Glutamatergic neuron (in vitro differentiated cells): ENCODE measurements around the gene SUMF1. TPM values are rescaled to one million over a fixed set of nuclear protein-coding genes. Genes with fewer than 3 reads are reported as not detected.

Experiments used
- DNase-seq: peaks from one replicate; pipeline ENCODE4 v3.0.0; 2022
- H3K27ac Mint-ChIP-seq: one replicate; pipeline ENCODE4 v1.8.0; 2020; ENCODE audit warnings: mild to moderate bottlenecking, mixed read lengths, inconsistent platforms; ENCODE audit not compliant: unreplicated experiment
- H3K27me3 Mint-ChIP-seq: one replicate; pipeline ENCODE4 v1.8.0; 2020; ENCODE audit warnings: mild to moderate bottlenecking, moderate library complexity, mixed read lengths, inconsistent platforms; ENCODE audit not compliant: unreplicated experiment
- H3K36me3 Mint-ChIP-seq: one replicate; pipeline ENCODE4 v1.8.0; 2020; ENCODE audit warnings: mild to moderate bottlenecking, mixed read lengths, inconsistent platforms; ENCODE audit not compliant: unreplicated experiment
- H3K4me1 Mint-ChIP-seq: one replicate; pipeline ENCODE4 v1.8.0; 2020; ENCODE audit warnings: mild to moderate bottlenecking, low read depth, mixed read lengths, inconsistent platforms; ENCODE audit not compliant: unreplicated experiment
- H3K4me3 Mint-ChIP-seq: one replicate; pipeline ENCODE4 v1.8.0; 2020; ENCODE audit warnings: mild to moderate bottlenecking, mixed read lengths, inconsistent platforms; ENCODE audit not compliant: unreplicated experiment
- H3K9me3 Mint-ChIP-seq: one replicate; pipeline ENCODE4 v1.8.0; 2020; ENCODE audit warnings: mild to moderate bottlenecking, moderate library complexity, mixed read lengths, inconsistent platforms; ENCODE audit not compliant: unreplicated experiment
- total RNA-seq: library from RNA; stranded (reverse); fragmentation: NEBNext Ultra II Directional; extraction: Animal tissue kit (Norgen Biotek cat#: 25700); gene quantifications from one replicate; pipeline ENCODE4 v1.2.1, GENCODE V29; 2021; ENCODE audit not compliant: unreplicated experiment
- TF ChIP-seq, protein P1 (sequence below): fragments of 200-600 bp; sonication (generic); IDR thresholded peaks from one replicate; pipeline ENCODE4 v1.5.0; 2021; ENCODE audit not compliant: partially characterized antibody, unreplicated experiment

The SUMF1 gene
- total RNA-seq, 1 donor from 2014 or later, result 7.2 TPM

DNA sequence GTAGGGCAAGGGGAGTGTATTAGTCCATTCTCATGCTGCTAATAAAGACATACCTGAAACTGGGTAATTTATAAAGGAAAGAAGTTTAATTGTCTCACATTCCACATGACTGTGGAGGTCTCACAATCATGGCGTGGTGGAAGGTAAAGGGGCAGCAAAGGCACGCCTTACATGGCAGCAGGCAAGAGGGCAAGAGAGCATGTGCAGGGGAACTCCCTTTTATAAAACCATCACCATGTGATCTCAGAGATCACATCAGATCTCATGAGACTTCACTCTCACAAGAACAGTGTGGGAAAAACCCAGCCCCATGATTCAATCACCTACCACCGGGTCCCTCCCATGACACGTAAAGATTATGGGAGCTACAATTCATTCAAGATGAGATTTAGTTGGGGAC is 41.4 kb downstream of the SUMF1 start:
- peaks cover 5% of the 10 kb centered on the region for H3K36me3 Mint-ChIP-seq
- no peak overlapping the region for H3K4me3 Mint-ChIP-seq
- no peak for DNase-seq
- peaks cover 3% of the 10 kb centered on the region for H3K27me3 Mint-ChIP-seq
- H3K9me3 Mint-ChIP-seq, result no peaks in the 10 kb centered on the region
- TF ChIP-seq, protein P1, sequence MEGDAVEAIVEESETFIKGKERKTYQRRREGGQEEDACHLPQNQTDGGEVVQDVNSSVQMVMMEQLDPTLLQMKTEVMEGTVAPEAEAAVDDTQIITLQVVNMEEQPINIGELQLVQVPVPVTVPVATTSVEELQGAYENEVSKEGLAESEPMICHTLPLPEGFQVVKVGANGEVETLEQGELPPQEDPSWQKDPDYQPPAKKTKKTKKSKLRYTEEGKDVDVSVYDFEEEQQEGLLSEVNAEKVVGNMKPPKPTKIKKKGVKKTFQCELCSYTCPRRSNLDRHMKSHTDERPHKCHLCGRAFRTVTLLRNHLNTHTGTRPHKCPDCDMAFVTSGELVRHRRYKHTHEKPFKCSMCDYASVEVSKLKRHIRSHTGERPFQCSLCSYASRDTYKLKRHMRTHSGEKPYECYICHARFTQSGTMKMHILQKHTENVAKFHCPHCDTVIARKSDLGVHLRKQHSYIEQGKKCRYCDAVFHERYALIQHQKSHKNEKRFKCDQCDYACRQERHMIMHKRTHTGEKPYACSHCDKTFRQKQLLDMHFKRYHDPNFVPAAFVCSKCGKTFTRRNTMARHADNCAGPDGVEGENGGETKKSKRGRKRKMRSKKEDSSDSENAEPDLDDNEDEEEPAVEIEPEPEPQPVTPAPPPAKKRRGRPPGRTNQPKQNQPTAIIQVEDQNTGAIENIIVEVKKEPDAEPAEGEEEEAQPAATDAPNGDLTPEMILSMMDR, result no peak
- peaks cover 11% of the 10 kb centered on the region for H3K4me1 Mint-ChIP-seq
- no peak overlapping the region for H3K27ac Mint-ChIP-seq

DNA sequence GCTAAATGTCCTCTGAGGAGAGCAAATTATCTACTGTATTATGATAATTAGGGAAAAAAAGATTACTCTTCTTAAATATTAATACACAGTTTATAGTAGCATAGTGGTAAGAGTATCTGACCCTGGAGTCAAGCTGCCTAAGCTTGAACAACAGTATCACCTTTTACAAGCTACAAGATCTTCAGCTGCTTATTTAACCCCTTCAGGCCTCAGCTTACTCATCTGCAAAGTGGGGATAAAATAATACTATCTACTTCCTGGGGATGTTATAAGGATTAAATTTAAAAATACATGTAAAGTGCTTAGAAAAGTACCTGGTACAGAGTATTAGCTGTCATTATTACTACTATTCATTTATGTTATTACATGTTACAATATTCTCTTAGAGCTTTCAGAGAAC is 42.0 kb downstream of the SUMF1 start:
- no peak for DNase-seq
- no peaks in the 10 kb centered on the region for H3K36me3 Mint-ChIP-seq
- H3K4me3 Mint-ChIP-seq, result no peak overlapping the region
- peaks cover 11% of the 10 kb centered on the region for H3K4me1 Mint-ChIP-seq
- peaks cover 3% of the 10 kb centered on the region for H3K27me3 Mint-ChIP-seq
- TF ChIP-seq, protein P1, result no peak
- no peak overlapping the region for H3K27ac Mint-ChIP-seq
- H3K9me3 Mint-ChIP-seq, result no peaks in the 10 kb centered on the region

DNA sequence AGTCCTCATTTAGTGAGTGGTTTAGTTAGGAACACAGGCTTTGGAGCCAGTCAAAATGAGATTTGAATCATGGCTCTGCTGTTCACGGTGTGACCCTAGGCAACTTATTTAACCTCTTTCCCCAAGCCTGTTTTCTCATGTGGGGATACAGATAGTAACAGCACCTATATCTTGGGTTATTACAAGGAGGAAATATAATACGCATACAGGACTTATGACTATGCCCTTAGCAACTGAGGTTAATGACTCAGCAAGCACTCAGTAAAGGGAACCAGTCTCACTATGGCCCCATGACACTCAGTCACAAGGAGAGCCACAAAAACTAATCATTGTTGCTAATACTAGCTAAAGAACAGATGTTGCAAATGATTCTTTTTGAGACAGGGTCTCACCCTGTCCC is 45.9 kb downstream of the SUMF1 start:
- TF ChIP-seq, protein P1, result no peak
- H3K27ac Mint-ChIP-seq, result no peak overlapping the region
- H3K9me3 Mint-ChIP-seq, result no peaks in the 10 kb centered on the region
- peaks cover 3% of the 10 kb centered on the region for H3K27me3 Mint-ChIP-seq
- H3K4me3 Mint-ChIP-seq, result no peak overlapping the region
- H3K4me1 Mint-ChIP-seq, result peaks cover 11% of the 10 kb centered on the region
- DNase-seq, result no peak
- H3K36me3 Mint-ChIP-seq, result no peaks in the 10 kb centered on the region

DNA sequence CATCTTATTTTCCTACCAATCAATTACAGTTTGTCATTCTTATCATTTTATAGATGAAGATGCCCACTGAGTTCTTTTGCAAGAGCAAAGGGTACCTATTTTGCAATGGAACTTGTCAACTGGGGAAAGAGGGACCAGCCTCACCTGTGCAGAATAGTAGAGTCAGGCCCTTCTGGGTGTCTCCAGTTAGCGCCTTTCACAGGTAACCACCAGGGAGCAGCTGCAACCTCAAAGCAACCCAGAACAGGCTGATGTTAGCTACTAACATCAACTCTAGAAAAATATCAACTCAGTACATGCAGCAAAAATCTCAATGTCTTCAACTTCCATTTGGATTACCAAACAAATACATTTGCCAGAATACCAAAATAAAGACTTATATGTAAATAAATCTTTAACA is 47.1 kb downstream of the SUMF1 start:
- H3K4me3 Mint-ChIP-seq, result no peak overlapping the region
- H3K27ac Mint-ChIP-seq, result no peak overlapping the region
- H3K4me1 Mint-ChIP-seq, result peaks cover 9% of the 10 kb centered on the region
- no peaks in the 10 kb centered on the region for H3K9me3 Mint-ChIP-seq
- TF ChIP-seq, protein P1, result no peak
- peaks cover 3% of the 10 kb centered on the region for H3K27me3 Mint-ChIP-seq
- H3K36me3 Mint-ChIP-seq, result no peaks in the 10 kb centered on the region
- no peak for DNase-seq

DNA sequence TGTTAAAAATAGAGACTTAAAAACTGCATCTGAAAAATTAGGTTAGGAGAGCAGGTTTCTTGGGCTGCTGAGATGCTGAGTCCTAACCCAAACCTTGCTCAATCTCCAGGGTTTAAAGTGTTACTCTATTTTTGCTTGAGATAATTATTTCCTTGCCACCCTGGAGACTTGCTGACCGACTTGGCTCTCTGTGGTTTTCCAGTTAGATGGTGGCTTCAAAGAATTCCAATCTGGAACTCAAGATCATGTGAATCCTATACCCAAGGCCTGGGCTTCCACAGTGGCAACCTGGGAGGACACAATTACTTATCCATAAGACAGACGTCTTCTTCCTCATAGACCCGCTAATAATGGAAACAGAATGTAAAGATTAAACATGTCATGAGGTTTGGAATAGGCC is 47.7 kb downstream of the SUMF1 start:
- Mint-ChIP-seq H3K9me3 (no peaks in the 10 kb centered on the region), H3K27ac (no peak overlapping the region), H3K36me3 (no peaks in the 10 kb centered on the region), H3K27me3 (peaks cover 3% of the 10 kb centered on the region), H3K4me1 (peaks cover 12% of the 10 kb centered on the region), H3K4me3 (no peak overlapping the region)
- no peak for DNase-seq
- TF ChIP-seq, protein P1, result no peak
